Forelimb muscle (tissue), 1 donor: Measurements from ENCODE around the gene KIAA1755. TPM values are rescaled to one million over a fixed set of nuclear protein-coding genes. Genes with fewer than 3 reads are reported as not detected.

ENCODE experiments used
- DNase-seq: peaks from one replicate; pipeline ENCODE4 v3.0.0-alpha.2; 2013; ENCODE audit warnings: low read depth
- polyA plus RNA-seq: library from polyadenylated mRNA; unstranded; fragments of 120-200 nt; gene quantifications from one replicate; pipeline ENCODE4 v1.2.1, GENCODE V29; 2013; ENCODE audit not compliant: insufficient read length

The KIAA1755 gene
- polyA plus RNA-seq, 1 donor: 8.1 TPM

- no peak for DNase-seq
Observed at GRCh38 chr20:38203981-38204357, 56.6 kb downstream of the KIAA1755 start.

- no peak for DNase-seq
Observed at GRCh38 chr20:38203337-38203980, 57.1 kb downstream of the KIAA1755 start.

- no peak for DNase-seq
Observed at GRCh38 chr20:38202982-38203293, 57.6 kb downstream of the KIAA1755 start.

GRCh38 chr20:38202153-38202981 lies 58.2 kb downstream of the KIAA1755 start:
- DNase-seq: no peak

- no peak for DNase-seq
Observed at GRCh38 chr20:38201356-38201755, 59.2 kb downstream of the KIAA1755 start.

- no peak for DNase-seq
Observed at GRCh38 chr20:38200646-38201045, 59.9 kb downstream of the KIAA1755 start.

GRCh38 chr20:38199501-38200390 lies 60.8 kb downstream of the KIAA1755 start:
- no peak for DNase-seq

GRCh38 chr20:38198238-38198861 lies 62.2 kb downstream of the KIAA1755 start:
- no peak for DNase-seq

GRCh38 chr20:38197619-38198018 lies 62.9 kb downstream of the KIAA1755 start:
- DNase-seq: no peak

- DNase-seq: no peak
Observed at GRCh38 chr20:38197217-38197616, 63.3 kb downstream of the KIAA1755 start.

- no peak for DNase-seq
Observed at GRCh38 chr20:38196592-38196991, 63.9 kb downstream of the KIAA1755 start.

GRCh38 chr20:38196076-38196475 lies 64.5 kb downstream of the KIAA1755 start:
- no peak for DNase-seq

GRCh38 chr20:38195521-38195920 lies 65.0 kb downstream of the KIAA1755 start:
- DNase-seq: no peak

- no peak for DNase-seq
Observed at GRCh38 chr20:38194971-38195504, 65.5 kb downstream of the KIAA1755 start.

GRCh38 chr20:38193586-38194105 lies 66.9 kb downstream of the KIAA1755 start:
- no peak for DNase-seq

GRCh38 chr20:38192323-38192885 lies 68.1 kb downstream of the KIAA1755 start:
- DNase-seq: no peak

- no peak for DNase-seq
Observed at GRCh38 chr20:38191654-38192053, 68.9 kb downstream of the KIAA1755 start.

GRCh38 chr20:38190936-38191371 lies 69.6 kb downstream of the KIAA1755 start:
- DNase-seq: no peak

- DNase-seq: no peak
Observed at GRCh38 chr20:38190166-38190565, 70.4 kb downstream of the KIAA1755 start.

GRCh38 chr20:38187517-38187916 lies 73.0 kb downstream of the KIAA1755 start:
- DNase-seq: no peak

GRCh38 chr20:38186788-38187221 lies 73.7 kb downstream of the KIAA1755 start:
- DNase-seq: no peak
